Neuronal stem cell (in vitro differentiated cells): Measurements from ENCODE around the gene DEGS2.
A peak's percentile ranks its signal among the peaks of the same experiment; 100 is the strongest.

Experiments
- DNase-seq: peaks from one replicate; pipeline ENCODE4 v3.0.0-alpha.2; 2013; ENCODE audit warnings: low spot score
- H2AFZ ChIP-seq: one replicate; pipeline ENCODE4 v1.6.1; 2013; ENCODE audit warnings: mild to moderate bottlenecking, low read length, inconsistent platforms
- H2AK5ac ChIP-seq: 2 replicates; pipeline ENCODE4 v1.6.1; 2013; ENCODE audit warnings: low read depth, mild to moderate bottlenecking, inconsistent platforms, low read length, moderate library complexity, mixed read lengths
- H2BK120ac ChIP-seq: 2 replicates; pipeline ENCODE4 v1.6.1; 2013; ENCODE audit warnings: low read depth, mild to moderate bottlenecking, inconsistent platforms, low read length, moderate library complexity, mixed read lengths
- H2BK12ac ChIP-seq: one replicate; pipeline ENCODE4 v1.6.1; 2013; ENCODE audit warnings: low read length, inconsistent platforms
- H2BK15ac ChIP-seq: 2 replicates; pipeline ENCODE4 v1.6.1; 2013; ENCODE audit warnings: mild to moderate bottlenecking, low read length, inconsistent platforms, mixed read lengths
- H2BK5ac ChIP-seq: one replicate; pipeline ENCODE4 v1.6.1; 2013; ENCODE audit warnings: inconsistent platforms, mild to moderate bottlenecking, low read length, moderate library complexity
- H3K14ac ChIP-seq: one replicate; pipeline ENCODE4 v1.6.1; 2013; ENCODE audit warnings: low read length, inconsistent platforms
- H3K18ac ChIP-seq: 2 replicates; pipeline ENCODE4 v1.6.1; 2013; ENCODE audit warnings: low read length, inconsistent platforms
- H3K23ac ChIP-seq: 2 replicates; pipeline ENCODE4 v1.6.1; 2013; ENCODE audit warnings: low read depth, mild to moderate bottlenecking, mixed read lengths, low read length, inconsistent platforms; ENCODE audit not compliant: poor library complexity
- H3K27ac ChIP-seq: replicated peaks from 3 replicates; pipeline ENCODE4 v1.5.1; 2013; ENCODE audit warnings: low read length, inconsistent platforms
- H3K27me3 ChIP-seq, 3 experiments: 2 replicates each; pipeline ENCODE4 v1.6.1; 2013; ENCODE audit warnings: low read length in 3 of 3, mild to moderate bottlenecking in 2 of 3, inconsistent platforms in 1 of 3, low read depth in 1 of 3, mixed read lengths in 1 of 3, moderate library complexity in 1 of 3; ENCODE audit not compliant: control insufficient read depth in 3 of 3, insufficient read depth in 3 of 3
- H3K36me3 ChIP-seq, 2 donors: replicated peaks in 1 of 2; 2 replicates each; pipeline ENCODE4 v1.6.1; 2013; ENCODE audit warnings: low read length in 2 of 2; ENCODE audit not compliant: control insufficient read depth in 2 of 2, insufficient read depth in 2 of 2
- H3K4ac ChIP-seq: 2 replicates; pipeline ENCODE4 v1.6.1; 2013; ENCODE audit warnings: inconsistent platforms, mild to moderate bottlenecking, low read length, moderate library complexity
- H3K4me1 ChIP-seq, 2 donors: 1 replicate in 1 of 2; 2 replicates in 1 of 2; pipeline ENCODE4 v1.6.1; 2013; ENCODE audit warnings: low read length in 2 of 2, low read depth in 1 of 2; ENCODE audit not compliant: control insufficient read depth in 2 of 2, insufficient read depth in 1 of 2
- H3K4me2 ChIP-seq: one replicate; pipeline ENCODE4 v1.6.1; 2013; ENCODE audit warnings: mild to moderate bottlenecking, low read length, inconsistent platforms; ENCODE audit not compliant: insufficient read depth, poor library complexity, severe bottlenecking
- H3K4me3 ChIP-seq, 2 donors: 2 replicates each; pipeline ENCODE4 v1.5.1; 2013; ENCODE audit warnings: low read length in 2 of 2, mild to moderate bottlenecking in 2 of 2, inconsistent platforms in 1 of 2, moderate library complexity in 1 of 2
- H3K79me1 ChIP-seq: one replicate; pipeline ENCODE4 v1.6.1; 2013; ENCODE audit warnings: low read depth, mild to moderate bottlenecking, inconsistent platforms, low read length, moderate library complexity
- H3K9ac ChIP-seq: one replicate; pipeline ENCODE4 v1.6.1; 2013; ENCODE audit warnings: mild to moderate bottlenecking, low read depth, low read length, inconsistent platforms; ENCODE audit not compliant: poor library complexity
- H3K9me3 ChIP-seq, 2 donors: replicated peaks in 1 of 2; 2 replicates each; pipeline versions ENCODE3 to v1.6.1; 2013; ENCODE audit warnings: low read length in 2 of 2, mild to moderate bottlenecking in 2 of 2, inconsistent platforms in 1 of 2, low read depth in 1 of 2, mixed read lengths in 1 of 2, moderate library complexity in 1 of 2; ENCODE audit not compliant: control insufficient read depth in 2 of 2, insufficient read depth in 1 of 2
- H4K8ac ChIP-seq: one replicate; pipeline ENCODE4 v1.6.1; 2013; ENCODE audit warnings: low read depth, mild to moderate bottlenecking, inconsistent platforms, low read length, moderate library complexity
- H4K91ac ChIP-seq: one replicate; pipeline ENCODE4 v1.6.1; 2013; ENCODE audit warnings: low read length, low read depth, mild to moderate bottlenecking, inconsistent platforms; ENCODE audit not compliant: poor library complexity
- WGBS, 2 donors: extraction: QIAGEN DNeasy Blood & Tissue Kit; methylation state at CpG; one replicate each; pipeline ENCODE4 v1.1.7; 2013; ENCODE audit warnings: missing lambda C conversion rate in 2 of 2, mixed read lengths in 1 of 2; ENCODE audit not compliant: insufficient read length in 2 of 2, insufficient replicate concordance in 1 of 2; ENCODE audit errors: extremely low coverage in 2 of 2; 5-methylcytosine and 5-hydroxymethylcytosine counted together

DEGS2 gene

DNA sequence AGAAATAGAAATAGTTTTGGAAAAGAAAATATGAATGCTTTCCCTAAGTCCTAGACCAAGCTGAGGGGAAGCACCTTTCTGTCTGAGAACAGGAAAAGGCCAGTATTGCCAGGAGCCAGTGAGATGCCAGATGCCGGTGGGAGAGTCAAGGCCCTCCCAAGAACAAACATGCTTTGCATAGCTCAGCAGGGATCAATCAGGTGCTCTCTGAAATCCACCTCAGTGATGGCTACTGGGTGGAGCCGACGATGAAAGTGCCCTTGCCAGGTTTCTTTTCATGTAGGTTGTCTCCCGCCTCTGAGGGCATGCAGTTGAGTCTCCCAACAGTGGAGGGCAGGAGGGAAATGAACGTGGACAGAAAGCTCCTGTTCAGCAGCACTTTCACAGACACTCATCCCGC lies 28.3 kb downstream of the DEGS2 start:
- Histone ChIP-seq H3K79me1 (no peaks in the 10 kb centered on the region), H2AFZ (no peak overlapping the region), H2BK12ac (no peak overlapping the region), H4K8ac (no peak overlapping the region), H3K4me1 (no peaks in the 10 kb centered on the region), H3K9ac (no peak overlapping the region), H3K9me3 (no peaks in the 10 kb centered on the region), H3K27ac (no peak overlapping the region), H3K23ac (no peak overlapping the region), H2BK120ac (no peak overlapping the region), H3K4me2 (no peak overlapping the region), H3K4me3 (no peak overlapping the region), H3K18ac (no peak overlapping the region), H3K14ac (no peak overlapping the region), H2AK5ac (no peak overlapping the region), H4K91ac (no peak overlapping the region), H3K4ac (no peak overlapping the region), H3K36me3 (peaks cover 33 to 96% of the 10 kb centered on the region in 2 donors), H2BK5ac (no peak overlapping the region), H3K27me3 (peaks cover 0 to 2% (median 0%) of the 10 kb centered on the region in 3 experiments), H2BK15ac (no peak overlapping the region)
- WGBS, 2 donors, result no CpG with 5 or more reads among the region's 6 CpGs
- no peak for DNase-seq

DNA sequence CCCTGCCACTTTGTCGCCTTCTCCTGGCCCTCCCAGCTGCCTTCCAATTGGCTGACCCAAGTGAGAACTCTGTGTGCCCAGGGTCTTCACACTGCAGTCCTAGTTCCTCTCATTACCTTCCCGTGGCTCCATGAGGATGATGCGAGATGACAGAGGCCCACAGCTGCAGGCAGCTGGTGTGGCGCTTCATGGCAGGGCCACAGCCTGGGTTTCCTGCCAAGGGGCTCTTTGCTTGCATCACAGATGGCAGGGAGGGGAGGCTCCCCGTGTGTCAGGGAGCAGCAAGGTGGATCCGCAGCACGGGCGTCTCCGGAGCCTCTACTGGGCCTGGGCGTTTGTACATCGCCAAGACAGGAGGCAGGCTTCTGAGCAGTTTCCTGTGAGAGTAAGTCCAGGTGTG lies 28.9 kb downstream of the DEGS2 start:
- Histone ChIP-seq H3K14ac (no peak overlapping the region), H3K79me1 (no peaks in the 10 kb centered on the region), H2BK12ac (no peak overlapping the region), H3K4me3 (no peak overlapping the region), H4K91ac (no peak overlapping the region), H3K4me2 (no peak overlapping the region), H2BK5ac (no peak overlapping the region), H3K27ac (no peak overlapping the region), H3K4ac (no peak overlapping the region), H3K9ac (no peak overlapping the region), H3K4me1 (no peaks in the 10 kb centered on the region), H2BK120ac (no peak overlapping the region), H2AFZ (no peak overlapping the region), H3K9me3 (no peaks in the 10 kb centered on the region), H2AK5ac (no peak overlapping the region), H2BK15ac (no peak overlapping the region), H3K23ac (peak overlapping the region; percentile 21), H4K8ac (no peak overlapping the region), H3K27me3 (peaks cover 0 to 2% (median 0%) of the 10 kb centered on the region in 3 experiments), H3K18ac (no peak overlapping the region), H3K36me3 (peaks cover 33 to 97% of the 10 kb centered on the region in 2 donors)
- no CpG with 5 or more reads among the region's 11 CpGs for WGBS, 2 donors
- DNase-seq, result no peak

DNA sequence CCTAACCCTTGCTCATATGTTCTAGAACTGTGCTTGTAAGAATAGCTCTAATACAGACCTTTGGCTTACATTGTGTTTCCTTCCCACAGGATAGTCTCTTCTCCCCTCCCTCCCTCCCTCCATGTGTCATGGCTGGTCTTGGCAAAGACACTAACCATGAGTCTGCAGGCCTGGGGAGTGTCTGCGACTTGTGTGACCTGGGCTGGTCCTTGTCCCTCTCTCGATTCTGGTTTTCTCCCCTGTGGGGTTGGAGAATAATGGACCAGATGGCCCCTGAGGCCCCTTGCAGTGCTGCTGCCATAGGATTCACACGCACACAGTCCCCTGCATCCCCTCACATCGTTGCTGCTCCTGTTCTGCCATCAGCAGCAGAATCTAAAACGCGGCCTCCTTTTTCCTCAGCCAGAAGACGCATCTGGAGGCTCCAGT lies 30.3 kb downstream of the DEGS2 start:
- peaks cover 34 to 97% of the 10 kb centered on the region in 2 donors for H3K36me3 ChIP-seq
- no peak overlapping the region for H3K18ac ChIP-seq
- H3K27ac ChIP-seq, result no peak overlapping the region
- peaks cover 0 to 2% (median 0%) of the 10 kb centered on the region in 3 experiments for H3K27me3 ChIP-seq
- H3K4me3 ChIP-seq, result no peak overlapping the region
- H2BK12ac ChIP-seq, result no peak overlapping the region
- no peak overlapping the region for H3K9ac ChIP-seq
- H3K14ac ChIP-seq, result no peak overlapping the region
- H4K8ac ChIP-seq, result no peak overlapping the region
- peaks cover 2% of the 10 kb centered on the region for H3K79me1 ChIP-seq
- no peaks in the 10 kb centered on the region for H3K4me1 ChIP-seq
- no peak overlapping the region for H2AFZ ChIP-seq
- no peak overlapping the region for H2AK5ac ChIP-seq
- no peak for DNase-seq
- WGBS, 2 donors, result no CpG with 5 or more reads among the region's 7 CpGs
- H4K91ac ChIP-seq, result no peak overlapping the region
- no peak overlapping the region for H3K4me2 ChIP-seq
- no peak overlapping the region for H2BK120ac ChIP-seq
- no peak overlapping the region for H2BK5ac ChIP-seq
- no peaks in the 10 kb centered on the region for H3K9me3 ChIP-seq
- no peak overlapping the region for H3K4ac ChIP-seq
- no peak overlapping the region for H2BK15ac ChIP-seq
- H3K23ac ChIP-seq, result peak overlapping the region; percentile 19

DNA sequence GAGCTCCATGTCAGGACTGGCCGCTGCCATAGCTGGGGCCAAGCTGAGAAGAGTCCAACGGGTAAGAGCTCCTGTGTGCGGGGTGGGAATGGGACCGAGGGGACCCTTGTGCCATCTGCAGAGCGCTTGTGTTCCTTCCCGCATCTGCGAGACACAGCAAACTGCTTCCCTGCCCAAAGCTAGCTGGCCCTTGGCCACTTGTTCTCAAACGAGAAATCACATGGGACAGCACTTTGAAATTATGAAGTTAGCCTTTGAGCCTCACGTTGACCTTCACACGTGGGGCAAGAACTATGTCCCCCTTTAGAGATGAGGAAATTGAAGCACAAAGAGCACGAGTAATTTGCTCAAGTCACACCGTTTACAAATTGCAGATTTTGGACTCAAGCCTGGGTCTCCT lies 30.8 kb downstream of the DEGS2 start:
- DNase-seq, result no peak
- H3K27me3 ChIP-seq, result peaks cover 0 to 2% (median 0%) of the 10 kb centered on the region in 3 experiments
- H3K27ac ChIP-seq, result no peak overlapping the region
- H2AFZ ChIP-seq, result no peak overlapping the region
- H3K79me1 ChIP-seq, result peaks cover 2% of the 10 kb centered on the region
- no peak overlapping the region for H3K23ac ChIP-seq
- no peak overlapping the region for H2BK5ac ChIP-seq
- H3K4ac ChIP-seq, result no peak overlapping the region
- no peak overlapping the region for H4K8ac ChIP-seq
- H3K4me3 ChIP-seq, result no peak overlapping the region
- H3K9ac ChIP-seq, result no peak overlapping the region
- H3K4me2 ChIP-seq, result no peak overlapping the region
- no peak overlapping the region for H3K14ac ChIP-seq
- no peaks in the 10 kb centered on the region for H3K4me1 ChIP-seq
- H2BK12ac ChIP-seq, result no peak overlapping the region
- H2BK120ac ChIP-seq, result no peak overlapping the region
- H3K18ac ChIP-seq, result no peak overlapping the region
- peaks cover 37 to 98% of the 10 kb centered on the region in 2 donors for H3K36me3 ChIP-seq
- no CpG with 5 or more reads among the region's 12 CpGs for WGBS, 2 donors
- H2AK5ac ChIP-seq, result no peak overlapping the region
- no peaks in the 10 kb centered on the region for H3K9me3 ChIP-seq
- no peak overlapping the region for H2BK15ac ChIP-seq
- no peak overlapping the region for H4K91ac ChIP-seq
